H9 (cell line): ENCODE results near the gene H2AZ1. TPM values are rescaled to one million over a fixed set of nuclear protein-coding genes. Genes with fewer than 3 reads are reported as not detected.
A peak's percentile ranks its signal among the peaks of the same experiment; 100 is the strongest.

Source experiments
- DNase-seq: peaks from one replicate; pipeline ENCODE4 v3.0.0-alpha.2; 2017
- H2AFZ ChIP-seq: one replicate; pipeline ENCODE4 v1.6.1; 2013; ENCODE audit warnings: mild to moderate bottlenecking, low read length, control low read depth, moderate library complexity
- H2AK5ac ChIP-seq: 2 replicates; pipeline ENCODE4 v1.6.1; 2013; ENCODE audit warnings: low read length, control low read depth, mixed read lengths; ENCODE audit not compliant: insufficient read length
- H2BK120ac ChIP-seq: one replicate; pipeline ENCODE4 v1.6.1; 2013; ENCODE audit warnings: low read depth, mild to moderate bottlenecking, low read length, control low read depth, inconsistent platforms; ENCODE audit not compliant: poor library complexity, severe bottlenecking
- H2BK12ac ChIP-seq: 2 replicates; pipeline ENCODE4 v1.6.1; 2013; ENCODE audit warnings: low read length, control low read depth, mixed read lengths, low read depth; ENCODE audit not compliant: insufficient read length
- H2BK15ac ChIP-seq: 2 replicates; pipeline ENCODE4 v1.6.1; 2013; ENCODE audit warnings: low read depth, low read length, control low read depth
- H2BK20ac ChIP-seq: one replicate; pipeline ENCODE4 v1.6.1; 2013; ENCODE audit warnings: low read depth, mild to moderate bottlenecking, low read length, control low read depth, inconsistent platforms; ENCODE audit not compliant: poor library complexity, severe bottlenecking
- H2BK5ac ChIP-seq: 2 replicates; pipeline ENCODE4 v1.6.1; 2013; ENCODE audit warnings: low read length, control low read depth, mixed read lengths; ENCODE audit not compliant: insufficient read length
- H3K14ac ChIP-seq: 2 replicates; pipeline ENCODE4 v1.6.1; 2013; ENCODE audit warnings: low read length, control low read depth; ENCODE audit not compliant: insufficient read depth
- H3K18ac ChIP-seq: 2 replicates; pipeline ENCODE4 v1.6.1; 2013; ENCODE audit warnings: low read depth, mild to moderate bottlenecking, mixed read lengths, low read length, control low read depth; ENCODE audit not compliant: insufficient read length
- H3K23ac ChIP-seq: 2 replicates; pipeline ENCODE4 v1.6.1; 2013; ENCODE audit warnings: low read length, control low read depth, mixed read lengths, low read depth; ENCODE audit not compliant: insufficient read length
- H3K23me2 ChIP-seq: 2 replicates; pipeline ENCODE4 v1.6.1; 2013; ENCODE audit warnings: low read depth, mild to moderate bottlenecking, mixed read lengths, low read length, control low read depth; ENCODE audit not compliant: insufficient read length, poor library complexity, severe bottlenecking
- H3K27ac ChIP-seq: 2 replicates; pipeline ENCODE4 v1.5.1; 2013; ENCODE audit warnings: low read length, control low read depth, mixed read lengths, low read depth; ENCODE audit not compliant: insufficient read length
- H3K27me3 ChIP-seq: 2 replicates; pipeline ENCODE4 v1.6.1; 2013; ENCODE audit warnings: low read length, control low read depth, inconsistent platforms; ENCODE audit not compliant: insufficient read depth
- H3K4ac ChIP-seq: 2 replicates; pipeline ENCODE4 v1.6.1; 2013; ENCODE audit warnings: low read depth, mild to moderate bottlenecking, control low read depth, inconsistent platforms, low read length, moderate library complexity
- H3K4me1 ChIP-seq: 2 replicates; pipeline ENCODE4 v1.6.1; 2013; ENCODE audit warnings: low read length, control low read depth, inconsistent platforms; ENCODE audit not compliant: insufficient read depth
- H3K4me2 ChIP-seq: 2 replicates; pipeline ENCODE4 v1.6.1; 2013; ENCODE audit warnings: low read length, control low read depth, mixed read lengths; ENCODE audit not compliant: insufficient read length, insufficient read depth
- H3K56ac ChIP-seq: 2 replicates; pipeline ENCODE4 v1.6.1; 2013; ENCODE audit warnings: low read depth, mild to moderate bottlenecking, mixed read lengths, low read length, control low read depth; ENCODE audit not compliant: insufficient read length
- H3K79me1 ChIP-seq: 2 replicates; pipeline ENCODE4 v1.6.1; 2013; ENCODE audit warnings: low read depth, mild to moderate bottlenecking, moderate library complexity, low read length, control low read depth, inconsistent platforms; ENCODE audit not compliant: insufficient read depth, poor library complexity, severe bottlenecking
- H3K79me2 ChIP-seq: 2 replicates; pipeline ENCODE4 v1.6.1; 2013; ENCODE audit warnings: low read length, control low read depth, inconsistent platforms; ENCODE audit not compliant: insufficient read depth
- H3K9ac ChIP-seq: 2 replicates; pipeline ENCODE4 v1.6.1; 2013; ENCODE audit warnings: low read length, control low read depth, mixed read lengths; ENCODE audit not compliant: insufficient read length; ENCODE audit errors: extremely low read depth
- H3K9me3 ChIP-seq: one replicate; pipeline ENCODE4 v1.6.1; 2013; ENCODE audit warnings: low read depth, low read length, inconsistent platforms; ENCODE audit not compliant: control insufficient read depth
- H3T11ph ChIP-seq: one replicate; pipeline ENCODE4 v1.6.1; 2013; ENCODE audit warnings: mild to moderate bottlenecking, low read length, control low read depth, inconsistent platforms
- H4K20me1 ChIP-seq: one replicate; pipeline ENCODE4 v1.6.1; 2013; ENCODE audit not compliant: control insufficient read depth, insufficient read length, insufficient read depth
- H4K5ac ChIP-seq: 2 replicates; pipeline ENCODE4 v1.6.1; 2013; ENCODE audit warnings: low read depth, mild to moderate bottlenecking, mixed read lengths, low read length, control low read depth; ENCODE audit not compliant: insufficient read length
- H4K8ac ChIP-seq: replicated peaks from 2 replicates; pipeline ENCODE4 v1.6.1; 2013; ENCODE audit warnings: low read length, control low read depth, mixed read lengths, low read depth; ENCODE audit not compliant: insufficient read length
- H4K91ac ChIP-seq: 2 replicates; pipeline ENCODE4 v1.6.1; 2013; ENCODE audit warnings: low read depth, mild to moderate bottlenecking, moderate library complexity, mixed read lengths, low read length, control low read depth; ENCODE audit not compliant: insufficient read length
- H3K27ac Mint-ChIP-seq, 3 experiments: 2 replicates in 2 of 3; 3 replicates in 1 of 3; pipeline ENCODE4 v1.8.0; 2020 to 2021; ENCODE audit warnings: mixed read lengths in 3 of 3, mild to moderate bottlenecking in 1 of 3, moderate library complexity in 1 of 3
- H3K27me3 Mint-ChIP-seq: 2 replicates; pipeline ENCODE4 v1.8.0; 2021; ENCODE audit warnings: low read depth, mild to moderate bottlenecking, moderate library complexity, mixed read lengths
- H3K36me3 Mint-ChIP-seq, 3 experiments: 2 replicates in 2 of 3; 3 replicates in 1 of 3; pipeline ENCODE4 v1.8.0; 2020 to 2021; ENCODE audit warnings: low read depth in 3 of 3, mixed read lengths in 3 of 3; ENCODE audit not compliant: insufficient read depth in 1 of 3
- H3K4me1 Mint-ChIP-seq, 2 experiments: 2 replicates each; pipeline ENCODE4 v1.8.0; 2020; ENCODE audit warnings: mixed read lengths in 2 of 2
- H3K4me3 Mint-ChIP-seq, 2 experiments: 2 replicates in 1 of 2; 3 replicates in 1 of 2; pipeline ENCODE4 v1.8.0; 2020 to 2021; ENCODE audit warnings: mild to moderate bottlenecking in 2 of 2, mixed read lengths in 2 of 2, moderate library complexity in 1 of 2
- H3K9me3 Mint-ChIP-seq, 2 experiments: 2 replicates in 1 of 2; 3 replicates in 1 of 2; pipeline ENCODE4 v1.8.0; 2020; ENCODE audit warnings: mild to moderate bottlenecking in 2 of 2, mixed read lengths in 2 of 2, moderate library complexity in 1 of 2
- CTCF ChIP-seq: fragments of 200-600 bp; sonication (generic); conservative IDR thresholded peaks from 3 replicates; pipeline ENCODE4 v1.8.0; 2021; ENCODE audit warnings: antibody characterized with exemption, mild to moderate bottlenecking
- WGBS: extraction: QIAGEN DNeasy Blood & Tissue Kit; methylation state at CpG from one replicate; pipeline ENCODE4 v1.1.7; 2013; ENCODE audit warnings: missing lambda C conversion rate, low lambda C conversion rate, mixed read lengths; ENCODE audit not compliant: insufficient read length; ENCODE audit errors: extremely low coverage; 5-methylcytosine and 5-hydroxymethylcytosine counted together
- total RNA-seq: library from RNA; stranded (reverse); gene quantifications from 2 replicates; pipeline ENCODE4 v1.2.1, GENCODE V29; 2021

Gene H2AZ1
- total RNA-seq, 1 experiment from 2014 or later: 811 TPM

- Histone ChIP-seq H2AFZ (no peak overlapping the region), H3K56ac (no peak overlapping the region), H3K27me3 (no peaks in the 10 kb centered on the region), H3K79me2 (peaks cover 4% of the 10 kb centered on the region; the same call in 1 of the 2 replicates), H3K9me3 (no peaks in the 10 kb centered on the region), H2BK20ac (no peak overlapping the region), H3K23ac (no peak overlapping the region), H3K9ac (peak overlapping the region; percentile 94), H3K14ac (peak overlapping the region; percentile 84), H3K18ac (peak overlapping the region; percentile 51), H3K4ac (no peak overlapping the region), H4K20me1 (no peaks in the 10 kb centered on the region), H3T11ph (no peak overlapping the region), H3K27ac (peak overlapping the region; percentile 34), H2BK120ac (no peak overlapping the region), H2BK15ac (no peak overlapping the region), H3K4me2 (peak overlapping the region; percentile 70), H4K91ac (no peak overlapping the region), H3K79me1 (peaks cover 5% of the 10 kb centered on the region), H2AK5ac (no peak overlapping the region), H4K8ac (no peak overlapping the region), H2BK12ac (no peak overlapping the region), H4K5ac (no peak overlapping the region), H3K23me2 (peaks cover 5% of the 10 kb centered on the region), H2BK5ac (no peak overlapping the region), H3K4me1 (no peaks in the 10 kb centered on the region)
- peaks cover 10 to 15% (median 15%) of the 10 kb centered on the region in 3 experiments for H3K36me3 Mint-ChIP-seq
- no peak for DNase-seq
- peak overlapping the region; percentile 98 to 99 (median 98) for H3K27ac Mint-ChIP-seq
- peaks cover 0 to 2% of the 10 kb centered on the region in 2 experiments; a peak in 1 of 5 replicates for H3K9me3 Mint-ChIP-seq
- no peak for TF ChIP-seq CTCF
- WGBS: no CpG with 5 or more reads among the region's 25 CpGs
- peak overlapping the region; percentile 95 to 99 for H3K4me3 Mint-ChIP-seq
- H3K27me3 Mint-ChIP-seq: peaks cover 2% of the 10 kb centered on the region; the same call in 1 of the 2 replicates
- peaks cover 28 to 34% of the 10 kb centered on the region in 2 experiments for H3K4me1 Mint-ChIP-seq
Observed at GRCh38 chr4:99945718-99946355, 4.2 kb downstream of the H2AZ1 start.
